Measurements from ENCODE around the gene CAP1. TPM values are rescaled to one million over a fixed set of nuclear protein-coding genes. Genes with fewer than 3 reads are reported as not detected.

CAP1 gene
- total and polyA plus RNA-seq, 2 of the 13 experiments (the other 11 are each of a cell fraction or from before 2014, with no cell fraction given), result 174 to 195 TPM

GRCh38 chr1:40041466-40041838 lies 923 bp downstream of the CAP1 start:
- H4K20me1 ChIP-seq (ENCODE audit: insufficient read depth, low read length), result 0 out of 2 replicates have a peak, but pooled peaks cover 17% of the 10 kb centered on the region
- WGBS (ENCODE audit: low lambda C conversion rate), result 6% methylated on average over 5 of the region's 5 CpGs
- intact Hi-C loops (cut with micrococcal nuclease; ENCODE audit: unreplicated experiment) (loop anchor here (2.0 kb wide), 1 partner anchor 15 kb away; no protein-coding TSS in a partner anchor), in situ Hi-C loops (cut with HindIII; ENCODE audit: extremely low pct_ligation_motif_present, low pct_unique_long_range_greater_than_20kb) (no loop called here)
- H3K9me3 ChIP-seq (ENCODE audit: low read length), result no peaks in the 10 kb centered on the region
- H3K36me3 ChIP-seq (replicated peaks in 1 of 2; ENCODE audit: control insufficient read depth in 1 of 2, insufficient read depth in 2 of 2, low read length in 2 of 2), result peaks cover 0 to 5% of the 10 kb centered on the region in 2 experiments; a peak in 1 of 5 replicates
- H3K4me1 ChIP-seq (ENCODE audit: insufficient read depth, low read length), result peaks cover 42% of the 10 kb centered on the region
- H3K4me2 ChIP-seq (ENCODE audit: low read depth, low read length), result peak overlapping the region; percentile 89
- TF ChIP-seq TFDP2 (CRISPR knock-in tag; IDR thresholded peaks at IDR 0.05) (no peak), PAWR (CRISPR knock-in tag; IDR thresholded peaks at IDR 0.05; ENCODE audit: borderline replicate concordance) (no peak), RELA (CRISPR knock-in tag; IDR thresholded peaks at IDR 0.05) (no peak), ARHGAP35 (CRISPR knock-in tag; IDR thresholded peaks at IDR 0.05; ENCODE audit: borderline replicate concordance) (no peak), YEATS4 (CRISPR knock-in tag; IDR thresholded peaks at IDR 0.05; ENCODE audit: borderline replicate concordance) (no peak), ZNF776 (CRISPR knock-in tag; IDR thresholded peaks at IDR 0.05) (no peak), WIZ (CRISPR knock-in tag; IDR thresholded peaks at IDR 0.05) (no peak), ZNF354B (CRISPR knock-in tag; IDR thresholded peaks at IDR 0.05) (no peak), TBX2 (CRISPR knock-in tag; IDR thresholded peaks at IDR 0.05; ENCODE audit: borderline replicate concordance) (no peak), ZBTB44 (CRISPR knock-in tag; IDR thresholded peaks at IDR 0.05) (no peak), ARID2 (CRISPR knock-in tag; IDR thresholded peaks at IDR 0.05; ENCODE audit: borderline replicate concordance) (no peak), KAT8 (CRISPR knock-in tag; IDR thresholded peaks at IDR 0.05) (no peak), SP5 (CRISPR knock-in tag; IDR thresholded peaks at IDR 0.05; ENCODE audit: borderline replicate concordance, low read depth) (no peak), STAT5B (CRISPR knock-in tag; IDR thresholded peaks at IDR 0.05) (no peak), ZSCAN22 (CRISPR knock-in tag; IDR thresholded peaks at IDR 0.05) (no peak), EZH2 (conservative IDR thresholded peaks at IDR 0.05; ENCODE audit: low read depth, low read length) (no peak), SAP130 (CRISPR knock-in tag; IDR thresholded peaks at IDR 0.05; ENCODE audit: low read depth) (no peak)
- TF ChIP-seq, protein P1, sequence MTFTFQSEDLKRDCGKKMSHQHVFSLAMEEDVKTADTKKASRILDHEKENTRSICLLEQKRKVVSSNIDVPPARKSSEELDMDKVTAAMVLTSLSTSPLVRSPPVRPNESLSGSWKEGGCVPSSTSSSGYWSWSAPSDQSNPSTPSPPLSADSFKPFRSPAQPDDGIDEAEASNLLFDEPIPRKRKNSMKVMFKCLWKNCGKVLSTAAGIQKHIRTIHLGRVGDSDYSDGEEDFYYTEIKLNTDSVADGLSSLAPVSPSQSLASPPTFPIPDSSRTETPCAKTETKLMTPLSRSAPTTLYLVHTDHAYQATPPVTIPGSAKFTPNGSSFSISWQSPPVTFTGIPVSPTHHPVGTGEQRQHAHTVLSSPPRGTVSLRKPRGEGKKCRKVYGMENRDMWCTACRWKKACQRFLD (CRISPR knock-in tag; IDR thresholded peaks at IDR 0.05; ENCODE audit: borderline replicate concordance), result no peak
- TF ChIP-seq, protein P2, sequence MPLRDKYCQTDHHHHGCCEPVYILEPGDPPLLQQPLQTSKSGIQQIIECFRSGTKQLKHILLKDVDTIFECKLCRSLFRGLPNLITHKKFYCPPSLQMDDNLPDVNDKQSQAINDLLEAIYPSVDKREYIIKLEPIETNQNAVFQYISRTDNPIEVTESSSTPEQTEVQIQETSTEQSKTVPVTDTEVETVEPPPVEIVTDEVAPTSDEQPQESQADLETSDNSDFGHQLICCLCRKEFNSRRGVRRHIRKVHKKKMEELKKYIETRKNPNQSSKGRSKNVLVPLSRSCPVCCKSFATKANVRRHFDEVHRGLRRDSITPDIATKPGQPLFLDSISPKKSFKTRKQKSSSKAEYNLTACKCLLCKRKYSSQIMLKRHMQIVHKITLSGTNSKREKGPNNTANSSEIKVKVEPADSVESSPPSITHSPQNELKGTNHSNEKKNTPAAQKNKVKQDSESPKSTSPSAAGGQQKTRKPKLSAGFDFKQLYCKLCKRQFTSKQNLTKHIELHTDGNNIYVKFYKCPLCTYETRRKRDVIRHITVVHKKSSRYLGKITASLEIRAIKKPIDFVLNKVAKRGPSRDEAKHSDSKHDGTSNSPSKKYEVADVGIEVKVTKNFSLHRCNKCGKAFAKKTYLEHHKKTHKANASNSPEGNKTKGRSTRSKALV (CRISPR knock-in tag; IDR thresholded peaks at IDR 0.05), result no peak
- POLR2A ChIA-PET, result interaction anchor here (1.6 kb wide), 1 partner anchor 9 kb away, joined by 6 read pairs; no protein-coding TSS in a partner anchor
- H3K4me3 ChIP-seq (replicated peaks in 1 of 3; ENCODE audit: insufficient read depth in 1 of 3, low read depth in 2 of 3, low read length in 3 of 3), result peak overlapping the region; percentile 88 to 95 (median 92)
- BruUV-seq (replicated peaks), result no TSS peak
- CTCF ChIA-PET (ENCODE audit: low intra/inter-chr PET ratio, low total read pairs), result no interaction called here
- no peaks in the 10 kb centered on the region; a peak in 1 of 5 replicates for H3K27me3 ChIP-seq (ENCODE audit: control insufficient read depth in 1 of 2, insufficient read depth in 2 of 2, low read length in 2 of 2)
- no peak overlapping the region for H2AFZ ChIP-seq (ENCODE audit: low read length)
- H3K9ac ChIP-seq (ENCODE audit: insufficient read depth, low read depth, low read length), result peak overlapping the region; percentile 90
- DNase-seq (ENCODE audit: low spot score), result no peak
- peaks cover 56% of the 10 kb centered on the region for H3K79me2 ChIP-seq (ENCODE audit: insufficient read depth, low read length)
- FAIRE-seq, result no peak
- peak; percentile 8; the same call in 1 of the 3 replicates for ATAC-seq
- H3K27ac ChIP-seq (ENCODE audit: extremely low read length, insufficient read depth, low read length), result peak overlapping the region; percentile 65
